IPS-20b (cell line): ENCODE results near the gene AMFR.

ENCODE experiments used
- H3K27ac ChIP-seq: one replicate; pipeline ENCODE4 v1.5.1; 2013; ENCODE audit warnings: low read length
- H3K27me3 ChIP-seq: 2 replicates; pipeline ENCODE4 v1.6.1; 2013; ENCODE audit warnings: mild to moderate bottlenecking, low read length, inconsistent platforms; ENCODE audit not compliant: insufficient read depth
- H3K36me3 ChIP-seq: 2 replicates; pipeline ENCODE4 v1.6.1; 2013; ENCODE audit warnings: low read depth, mild to moderate bottlenecking, inconsistent platforms, low read length, moderate library complexity; ENCODE audit not compliant: insufficient read depth
- H3K4me1 ChIP-seq: 2 replicates; pipeline ENCODE4 v1.6.1; 2013; ENCODE audit warnings: mild to moderate bottlenecking, control low read depth, inconsistent platforms, low read length, moderate library complexity; ENCODE audit not compliant: insufficient read depth
- H3K4me3 ChIP-seq: 2 replicates; pipeline ENCODE4 v1.5.1; 2013; ENCODE audit warnings: mild to moderate bottlenecking, low read length, inconsistent platforms
- H3K9ac ChIP-seq: 2 replicates; pipeline ENCODE4 v1.6.1; 2013; ENCODE audit warnings: low read depth, mild to moderate bottlenecking, inconsistent platforms, low read length, moderate library complexity
- H3K9me3 ChIP-seq: 2 replicates; pipeline ENCODE4 v1.6.1; 2013; ENCODE audit warnings: mild to moderate bottlenecking, low read depth, low read length, inconsistent platforms; ENCODE audit not compliant: insufficient read depth

The AMFR gene

DNA sequence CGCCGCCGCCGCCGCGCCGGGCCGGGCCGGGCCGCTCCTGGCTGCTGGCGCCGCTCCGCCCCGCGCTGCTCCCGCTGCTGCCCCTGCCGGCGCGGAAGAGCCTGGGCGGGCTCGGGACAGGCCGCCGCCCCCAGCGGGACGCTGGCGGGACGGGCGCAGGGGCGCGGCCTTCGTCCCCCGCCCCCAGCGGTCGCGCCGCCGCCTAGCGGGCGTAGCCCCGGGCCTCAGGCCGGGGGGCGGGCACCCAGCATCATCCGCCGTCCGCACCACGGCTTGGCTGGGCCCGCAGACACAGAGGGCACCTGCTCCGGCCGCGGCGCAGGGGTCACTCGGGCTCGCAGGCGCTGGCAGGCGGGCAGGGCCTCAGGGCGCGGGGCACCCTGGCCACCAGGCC is at the start of gene AMFR:
AMFR (minus strand) TSS at position 107 of the 394 bp plus-strand sequence. CDS start 218 bp downstream, outside the sequence.
- Histone ChIP-seq H3K4me3 (peak within 1 kb of the TSS; percentile 83), H3K36me3 (peaks cover 17% of the 10 kb centered on the region; the same call in 1 of the 2 replicates), H3K9me3 (no peaks in the 10 kb centered on the region), H3K27ac (no peak within 1 kb of the TSS), H3K27me3 (peaks cover 31% of the 10 kb centered on the region), H3K4me1 (peaks cover 16% of the 10 kb centered on the region), H3K9ac (peak within 1 kb of the TSS; percentile 56; the same call in 1 of the 2 replicates)

- H3K4me3 ChIP-seq, result no peak overlapping the region
- no peak overlapping the region for H3K9ac ChIP-seq
- H3K36me3 ChIP-seq, result peaks cover 99% of the 10 kb centered on the region
- H3K4me1 ChIP-seq, result peaks cover 4% of the 10 kb centered on the region; the same call in 1 of the 2 replicates
- H3K9me3 ChIP-seq, result no peaks in the 10 kb centered on the region
- H3K27ac ChIP-seq, result no peak overlapping the region
- no peaks in the 10 kb centered on the region for H3K27me3 ChIP-seq
Measured at GRCh38 chr16:56470666-56471065, 45.3 kb upstream of the AMFR start.

DNA sequence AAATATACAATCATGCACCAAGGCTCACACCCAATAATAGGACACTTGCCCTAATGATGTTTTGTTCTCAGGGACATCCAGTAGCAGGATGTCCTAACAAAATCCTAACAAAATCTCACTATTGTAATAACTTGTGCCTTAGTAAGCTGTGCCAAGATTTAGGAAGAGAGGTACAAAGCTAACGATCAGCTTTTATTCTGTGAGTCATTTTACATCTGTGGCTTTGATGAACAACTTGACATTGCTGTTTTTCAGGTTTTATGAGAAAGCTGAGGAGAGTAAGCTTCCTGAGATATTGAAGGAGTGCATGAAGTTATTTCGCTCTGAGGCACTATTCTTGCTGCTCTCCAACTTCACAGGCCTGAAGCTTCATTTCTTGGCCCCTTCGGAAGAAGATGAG is 44.9 kb upstream of the AMFR start:
- no peak overlapping the region for H3K4me3 ChIP-seq
- no peaks in the 10 kb centered on the region for H3K27me3 ChIP-seq
- peaks cover 4% of the 10 kb centered on the region; the same call in 1 of the 2 replicates for H3K4me1 ChIP-seq
- no peak overlapping the region for H3K9ac ChIP-seq
- H3K36me3 ChIP-seq, result peaks cover 99% of the 10 kb centered on the region
- no peaks in the 10 kb centered on the region for H3K9me3 ChIP-seq
- H3K27ac ChIP-seq, result no peak overlapping the region

DNA sequence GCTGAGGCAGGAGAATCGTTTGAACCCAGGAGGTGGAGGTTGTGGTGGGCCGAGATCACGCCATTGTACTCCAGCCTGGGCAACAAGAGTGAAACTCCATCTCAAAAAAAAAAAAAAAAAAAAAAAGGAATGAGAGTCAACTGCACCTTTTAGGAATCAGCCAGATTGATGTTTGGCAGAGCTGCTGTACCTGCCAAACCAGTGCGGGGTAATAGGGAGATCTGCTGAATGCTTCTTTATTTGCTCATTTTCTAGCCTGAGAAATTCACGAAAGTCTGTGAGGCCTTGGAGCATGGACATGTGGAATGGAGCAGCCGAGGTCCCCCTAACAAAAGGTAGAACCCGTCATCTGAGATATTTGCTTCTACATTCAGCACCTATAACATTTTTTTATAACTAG is 44.4 kb upstream of the AMFR start:
- Histone ChIP-seq H3K9me3 (no peaks in the 10 kb centered on the region), H3K36me3 (peaks cover 96% of the 10 kb centered on the region), H3K4me1 (peaks cover under 1% of the 10 kb centered on the region; the same call in 1 of the 2 replicates), H3K27ac (no peak overlapping the region), H3K4me3 (no peak overlapping the region), H3K9ac (no peak overlapping the region), H3K27me3 (no peaks in the 10 kb centered on the region)

GRCh38 chr16:56468800-56469199 is 43.5 kb upstream of the AMFR start:
- Histone ChIP-seq H3K9me3 (no peaks in the 10 kb centered on the region), H3K9ac (no peak overlapping the region), H3K27me3 (no peaks in the 10 kb centered on the region), H3K4me3 (no peak overlapping the region), H3K36me3 (peaks cover 96% of the 10 kb centered on the region), H3K27ac (no peak overlapping the region), H3K4me1 (no peaks in the 10 kb centered on the region)

- no peak overlapping the region for H3K4me3 ChIP-seq
- no peak overlapping the region for H3K9ac ChIP-seq
- H3K27me3 ChIP-seq, result no peaks in the 10 kb centered on the region
- H3K9me3 ChIP-seq, result no peaks in the 10 kb centered on the region
- H3K4me1 ChIP-seq, result no peaks in the 10 kb centered on the region
- H3K36me3 ChIP-seq, result peaks cover 93% of the 10 kb centered on the region
- no peak overlapping the region for H3K27ac ChIP-seq
Measured at GRCh38 chr16:56466344-56466743, 41.0 kb upstream of the AMFR start.

DNA sequence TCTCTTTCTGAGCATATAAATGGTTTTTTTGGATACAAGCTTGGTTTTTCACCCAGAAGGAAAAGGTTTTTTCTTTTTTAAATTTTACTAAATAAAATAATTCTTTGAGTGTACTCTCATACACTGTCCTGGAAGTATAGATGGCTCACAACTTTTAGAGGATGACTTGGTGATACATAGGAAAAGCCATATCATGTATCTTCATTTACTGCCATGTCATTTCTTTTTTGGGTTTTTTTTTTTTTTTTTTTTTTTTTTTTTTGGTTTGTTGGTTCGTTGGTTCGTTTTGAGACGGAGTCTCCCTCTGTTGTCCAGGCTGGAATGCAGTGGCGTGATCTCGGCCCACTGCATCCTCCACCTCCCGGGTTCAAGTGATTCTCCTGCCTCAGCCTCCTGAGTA is 37.8 kb upstream of the AMFR start:
- H3K27ac ChIP-seq, result no peak overlapping the region
- H3K4me1 ChIP-seq, result no peaks in the 10 kb centered on the region
- no peak overlapping the region for H3K4me3 ChIP-seq
- H3K9me3 ChIP-seq, result no peaks in the 10 kb centered on the region
- H3K36me3 ChIP-seq, result peaks cover 90% of the 10 kb centered on the region
- H3K9ac ChIP-seq, result no peak overlapping the region
- H3K27me3 ChIP-seq, result no peaks in the 10 kb centered on the region

DNA sequence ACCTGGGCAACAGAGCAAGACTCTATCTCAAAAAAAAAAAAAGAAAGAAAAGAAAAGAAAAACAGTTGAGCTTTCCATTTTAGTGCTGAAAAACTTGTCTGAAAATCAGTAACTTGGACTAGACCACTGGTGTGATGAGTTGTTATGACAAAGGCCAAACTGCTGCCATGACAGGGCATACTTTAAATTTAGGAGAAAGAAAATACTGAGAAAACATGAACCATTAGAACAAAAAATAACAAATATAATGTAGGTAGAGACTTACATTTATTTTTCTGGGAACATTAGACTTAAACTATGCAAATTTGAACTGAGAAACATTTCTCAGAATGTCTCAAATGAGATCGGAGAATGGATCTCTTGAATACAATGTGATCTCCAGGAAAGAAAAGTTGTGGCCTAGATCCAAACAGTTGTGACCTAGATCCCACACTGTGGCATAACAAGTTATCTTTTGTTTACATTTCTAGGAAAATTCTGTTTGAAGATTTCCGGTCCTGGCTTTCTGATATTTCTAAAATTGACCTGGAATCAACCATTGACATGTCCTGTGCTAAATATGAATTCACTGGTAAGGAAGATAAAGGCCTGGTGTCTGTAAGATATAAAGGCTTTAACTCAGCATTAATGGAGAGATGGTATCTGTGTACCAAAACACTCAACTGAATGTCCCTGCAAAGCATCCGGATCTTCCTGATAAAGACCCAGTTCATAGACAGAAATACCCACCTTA is 36.9 kb upstream of the AMFR start:
- Histone ChIP-seq H3K36me3 (peaks cover 89% of the 10 kb centered on the region), H3K9me3 (no peaks in the 10 kb centered on the region), H3K4me1 (no peaks in the 10 kb centered on the region), H3K27me3 (no peaks in the 10 kb centered on the region), H3K9ac (no peak overlapping the region), H3K27ac (no peak overlapping the region), H3K4me3 (no peak overlapping the region)

- H3K36me3 ChIP-seq, result peaks cover 89% of the 10 kb centered on the region
Measured at GRCh38 chr16:56460101-56460500, 34.8 kb upstream of the AMFR start.

GRCh38 chr16:56457927-56458470 is 32.7 kb upstream of the AMFR start:
- no peak overlapping the region for H3K27ac ChIP-seq
- peaks cover 90% of the 10 kb centered on the region for H3K36me3 ChIP-seq

More at GRCh38 chr16:56460101-56460500, 34.8 kb upstream of the AMFR start:
- no peak overlapping the region for H3K9ac ChIP-seq
- no peaks in the 10 kb centered on the region for H3K27me3 ChIP-seq
- no peaks in the 10 kb centered on the region for H3K9me3 ChIP-seq
- no peak overlapping the region for H3K27ac ChIP-seq
- H3K4me1 ChIP-seq, result no peaks in the 10 kb centered on the region
- no peak overlapping the region for H3K4me3 ChIP-seq

GRCh38 chr16:56451753-56452689 is 26.7 kb upstream of the AMFR start:
- Histone ChIP-seq H3K4me3 (peak overlapping the region; percentile 99), H3K9me3 (no peaks in the 10 kb centered on the region), H3K4me1 (peaks cover 4% of the 10 kb centered on the region; the same call in 1 of the 2 replicates), H3K27me3 (no peaks in the 10 kb centered on the region), H3K27ac (peak overlapping the region; percentile 31), H3K9ac (peak overlapping the region; percentile 90), H3K36me3 (peaks cover 47% of the 10 kb centered on the region)

More at GRCh38 chr16:56457927-56458470, 32.7 kb upstream of the AMFR start:
- H3K9me3 ChIP-seq, result no peaks in the 10 kb centered on the region
- no peak overlapping the region for H3K4me3 ChIP-seq
- no peaks in the 10 kb centered on the region for H3K27me3 ChIP-seq
- H3K9ac ChIP-seq, result no peak overlapping the region
- H3K4me1 ChIP-seq, result no peaks in the 10 kb centered on the region
